HepG2 (cell line): ENCODE results near the gene CHCHD1. TPM values are rescaled to one million over a fixed set of nuclear protein-coding genes. Genes with fewer than 3 reads are reported as not detected.

Source experiments
- ARNT2 ChIP-seq: sonication (generic); formaldehyde crosslinking; IDR thresholded peaks from 2 replicates; pipeline ENCODE4 v1.8.0; 2022; ENCODE audit warnings: mild to moderate bottlenecking, low read depth, missing genetic modification reagents, moderate library complexity
- ETV5 ChIP-seq: IDR thresholded peaks from 2 replicates; pipeline ENCODE4 v1.6.1; 2018; ENCODE audit warnings: missing biosample characterization, missing genetic modification reagents, inconsistent platforms, borderline replicate concordance
- GTF2F1 ChIP-seq: fragments of 150-350 bp; IDR thresholded peaks from 2 replicates; pipeline ENCODE4 v1.6.1; 2014; ENCODE audit warnings: low read length
- MEF2D ChIP-seq: sonication (generic); formaldehyde crosslinking; IDR thresholded peaks from 2 replicates; pipeline ENCODE4 v1.5.1; 2020; ENCODE audit warnings: mild to moderate bottlenecking, missing genetic modification reagents
- NCOA2 ChIP-seq: sonication (generic); formaldehyde crosslinking; IDR thresholded peaks from 2 replicates; pipeline ENCODE4 v1.8.0; 2022; ENCODE audit warnings: inconsistent platforms
- NFYC ChIP-seq: IDR thresholded peaks from 2 replicates; pipeline ENCODE4 v1.6.1; 2016; ENCODE audit warnings: missing genetic modification reagents, missing compliant biosample characterization
- POGZ ChIP-seq: sonication (generic); formaldehyde crosslinking; IDR thresholded peaks from 2 replicates; pipeline ENCODE4 v1.4.0; 2020; ENCODE audit warnings: mild to moderate bottlenecking, missing genetic modification reagents
- SRF ChIP-seq: IDR thresholded peaks from 2 replicates; pipeline ENCODE4 v1.6.1; 2011; ENCODE audit warnings: mild to moderate bottlenecking, low read depth, low read length, moderate library complexity
- SRY ChIP-seq: sonication (generic); formaldehyde crosslinking; IDR thresholded peaks from 2 replicates; pipeline ENCODE4 v1.8.0; 2022; ENCODE audit warnings: mild to moderate bottlenecking, missing genetic modification reagents
- ZNF160 ChIP-seq: sonication (generic); formaldehyde crosslinking; IDR thresholded peaks from 2 replicates; pipeline ENCODE4 v1.8.0; 2022; ENCODE audit warnings: mild to moderate bottlenecking, inconsistent platforms, missing genetic modification reagents
- ZNF550 ChIP-seq: sonication (generic); formaldehyde crosslinking; IDR thresholded peaks from 2 replicates; pipeline ENCODE4 v1.4.0; 2020; ENCODE audit warnings: mild to moderate bottlenecking, missing genetic modification reagents, borderline replicate concordance
- ZNF709 ChIP-seq: sonication (generic); formaldehyde crosslinking; IDR thresholded peaks from 2 replicates; pipeline ENCODE4 v1.5.0; 2020; ENCODE audit warnings: mild to moderate bottlenecking, missing genetic modification reagents
- ZNF850 ChIP-seq: sonication (generic); formaldehyde crosslinking; conservative IDR thresholded peaks from 2 replicates; pipeline ENCODE4 v1.9.0; 2021; ENCODE audit warnings: mild to moderate bottlenecking, missing genetic modification reagents
- polyA plus RNA-seq, 8 experiments: library from polyadenylated mRNA; depleted of rRNA in 3 of 8; stranded (reverse) in 7 of 8; unstranded in 1 of 8; fragments of >200 nt; fragmentation: Illumina TruSeq in 4 of 8; extraction: Trizol in 4 of 8; gene quantifications; 2 replicates each; pipeline versions ENCODE4 v1.2.1 to v1.2.3, GENCODE V29; 2011 to 2016; ENCODE audit warnings: low read depth in 4 of 8, missing spikeins in 1 of 8, mixed read lengths in 1 of 8; ENCODE audit not compliant: insufficient read depth in 1 of 8
- total RNA-seq, 5 experiments: library from RNA; depleted of rRNA; stranded (reverse); fragments of >200 nt; fragmentation: Illumina TruSeq; extraction: Trizol; gene quantifications; 2 replicates each; pipeline ENCODE4 v1.2.3, GENCODE V29; 2016; ENCODE audit warnings: low read depth in 1 of 5
- TF ChIP-seq, protein P1 (sequence below): sonication (generic); formaldehyde crosslinking; IDR thresholded peaks from 2 replicates; pipeline ENCODE4 v1.5.0; 2020; ENCODE audit warnings: mild to moderate bottlenecking, missing genetic modification reagents, borderline replicate concordance
- TF ChIP-seq, protein P2 (sequence below): IDR thresholded peaks from 2 replicates; pipeline ENCODE4 v1.6.1; 2018; ENCODE audit warnings: missing genetic modification reagents, mild to moderate bottlenecking, missing compliant biosample characterization
- TF ChIP-seq, protein P3 (sequence below): sonication (generic); formaldehyde crosslinking; IDR thresholded peaks from 2 replicates; pipeline ENCODE4 v1.4.0; 2020; ENCODE audit warnings: missing genetic modification reagents
- TF ChIP-seq, protein P4 (sequence below): sonication (generic); formaldehyde crosslinking; IDR thresholded peaks from 2 replicates; pipeline ENCODE4 v1.9.0; 2022; ENCODE audit warnings: missing genetic modification reagents, mild to moderate bottlenecking, borderline replicate concordance

The CHCHD1 gene
- total and polyA plus RNA-seq, 2 of the 13 experiments (the other 11 are each of a cell fraction or from before 2014, with no cell fraction given): 36.9 to 71.2 TPM

DNA sequence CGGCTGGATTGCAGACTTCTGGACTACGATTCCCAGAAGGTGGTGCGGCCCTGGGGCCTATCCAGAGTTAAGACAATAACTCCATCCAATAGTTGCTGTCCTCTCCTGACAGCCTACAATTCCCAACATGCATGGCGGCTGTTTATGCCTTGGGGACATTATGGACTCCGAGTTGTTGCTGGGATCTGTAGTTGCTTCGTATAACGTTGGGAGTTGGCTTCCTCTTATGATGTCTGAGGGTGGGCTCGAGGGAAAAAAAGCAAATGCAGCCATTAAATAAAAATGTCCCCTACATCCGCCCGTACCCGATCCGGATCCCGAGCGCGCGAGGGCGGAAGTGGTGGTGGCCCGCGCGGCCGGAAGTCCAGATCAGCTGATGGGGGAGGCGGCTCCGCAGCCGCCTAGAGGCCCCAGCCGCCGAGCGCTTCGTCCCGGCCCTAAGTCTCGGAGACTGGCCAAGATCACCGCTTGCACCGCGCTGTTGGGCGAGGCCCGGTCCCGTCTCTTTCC lies 3.4 kb downstream of the CHCHD1 start, which contains the start of gene ZSWIM8 (continued):
- TF ChIP-seq, protein P1, sequence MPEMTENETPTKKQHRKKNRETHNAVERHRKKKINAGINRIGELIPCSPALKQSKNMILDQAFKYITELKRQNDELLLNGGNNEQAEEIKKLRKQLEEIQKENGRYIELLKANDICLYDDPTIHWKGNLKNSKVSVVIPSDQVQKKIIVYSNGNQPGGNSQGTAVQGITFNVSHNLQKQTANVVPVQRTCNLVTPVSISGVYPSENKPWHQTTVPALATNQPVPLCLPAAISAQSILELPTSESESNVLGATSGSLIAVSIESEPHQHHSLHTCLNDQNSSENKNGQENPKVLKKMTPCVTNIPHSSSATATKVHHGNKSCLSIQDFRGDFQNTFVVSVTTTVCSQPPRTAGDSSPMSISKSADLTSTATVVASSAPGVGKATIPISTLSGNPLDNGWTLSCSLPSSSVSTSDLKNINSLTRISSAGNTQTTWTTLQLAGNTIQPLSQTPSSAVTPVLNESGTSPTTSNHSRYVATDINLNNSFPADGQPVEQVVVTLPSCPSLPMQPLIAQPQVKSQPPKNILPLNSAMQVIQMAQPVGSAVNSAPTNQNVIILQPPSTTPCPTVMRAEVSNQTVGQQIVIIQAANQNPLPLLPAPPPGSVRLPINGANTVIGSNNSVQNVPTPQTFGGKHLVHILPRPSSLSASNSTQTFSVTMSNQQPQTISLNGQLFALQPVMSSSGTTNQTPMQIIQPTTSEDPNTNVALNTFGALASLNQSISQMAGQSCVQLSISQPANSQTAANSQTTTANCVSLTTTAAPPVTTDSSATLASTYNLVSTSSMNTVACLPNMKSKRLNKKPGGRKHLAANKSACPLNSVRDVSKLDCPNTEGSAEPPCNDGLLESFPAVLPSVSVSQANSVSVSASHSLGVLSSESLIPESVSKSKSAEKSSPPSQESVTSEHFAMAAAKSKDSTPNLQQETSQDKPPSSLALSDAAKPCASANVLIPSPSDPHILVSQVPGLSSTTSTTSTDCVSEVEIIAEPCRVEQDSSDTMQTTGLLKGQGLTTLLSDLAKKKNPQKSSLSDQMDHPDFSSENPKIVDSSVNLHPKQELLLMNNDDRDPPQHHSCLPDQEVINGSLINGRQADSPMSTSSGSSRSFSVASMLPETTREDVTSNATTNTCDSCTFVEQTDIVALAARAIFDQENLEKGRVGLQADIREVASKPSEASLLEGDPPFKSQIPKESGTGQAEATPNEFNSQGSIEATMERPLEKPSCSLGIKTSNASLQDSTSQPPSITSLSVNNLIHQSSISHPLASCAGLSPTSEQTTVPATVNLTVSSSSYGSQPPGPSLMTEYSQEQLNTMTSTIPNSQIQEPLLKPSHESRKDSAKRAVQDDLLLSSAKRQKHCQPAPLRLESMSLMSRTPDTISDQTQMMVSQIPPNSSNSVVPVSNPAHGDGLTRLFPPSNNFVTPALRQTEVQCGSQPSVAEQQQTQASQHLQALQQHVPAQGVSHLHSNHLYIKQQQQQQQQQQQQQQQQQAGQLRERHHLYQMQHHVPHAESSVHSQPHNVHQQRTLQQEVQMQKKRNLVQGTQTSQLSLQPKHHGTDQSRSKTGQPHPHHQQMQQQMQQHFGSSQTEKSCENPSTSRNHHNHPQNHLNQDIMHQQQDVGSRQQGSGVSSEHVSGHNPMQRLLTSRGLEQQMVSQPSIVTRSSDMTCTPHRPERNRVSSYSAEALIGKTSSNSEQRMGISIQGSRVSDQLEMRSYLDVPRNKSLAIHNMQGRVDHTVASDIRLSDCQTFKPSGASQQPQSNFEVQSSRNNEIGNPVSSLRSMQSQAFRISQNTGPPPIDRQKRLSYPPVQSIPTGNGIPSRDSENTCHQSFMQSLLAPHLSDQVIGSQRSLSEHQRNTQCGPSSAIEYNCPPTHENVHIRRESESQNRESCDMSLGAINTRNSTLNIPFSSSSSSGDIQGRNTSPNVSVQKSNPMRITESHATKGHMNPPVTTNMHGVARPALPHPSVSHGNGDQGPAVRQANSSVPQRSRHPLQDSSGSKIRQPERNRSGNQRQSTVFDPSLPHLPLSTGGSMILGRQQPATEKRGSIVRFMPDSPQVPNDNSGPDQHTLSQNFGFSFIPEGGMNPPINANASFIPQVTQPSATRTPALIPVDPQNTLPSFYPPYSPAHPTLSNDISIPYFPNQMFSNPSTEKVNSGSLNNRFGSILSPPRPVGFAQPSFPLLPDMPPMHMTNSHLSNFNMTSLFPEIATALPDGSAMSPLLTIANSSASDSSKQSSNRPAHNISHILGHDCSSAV (CRISPR knock-in tag): no peak
- peak; percentile 60; the same call in 1 of the 2 replicates for TF ChIP-seq POGZ (CRISPR knock-in tag)
- TF ChIP-seq ZNF160 (CRISPR knock-in tag): 0 out of 2 replicates have a peak, but pooled peaks have one; percentile 21
- TF ChIP-seq ARNT2 (CRISPR knock-in tag): no peak
- TF ChIP-seq NFYC: peak; percentile 92
- TF ChIP-seq, protein P2, sequence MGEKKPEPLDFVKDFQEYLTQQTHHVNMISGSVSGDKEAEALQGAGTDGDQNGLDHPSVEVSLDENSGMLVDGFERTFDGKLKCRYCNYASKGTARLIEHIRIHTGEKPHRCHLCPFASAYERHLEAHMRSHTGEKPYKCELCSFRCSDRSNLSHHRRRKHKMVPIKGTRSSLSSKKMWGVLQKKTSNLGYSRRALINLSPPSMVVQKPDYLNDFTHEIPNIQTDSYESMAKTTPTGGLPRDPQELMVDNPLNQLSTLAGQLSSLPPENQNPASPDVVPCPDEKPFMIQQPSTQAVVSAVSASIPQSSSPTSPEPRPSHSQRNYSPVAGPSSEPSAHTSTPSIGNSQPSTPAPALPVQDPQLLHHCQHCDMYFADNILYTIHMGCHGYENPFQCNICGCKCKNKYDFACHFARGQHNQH (CRISPR knock-in tag): no peak
- no peak for TF ChIP-seq ZNF550 (CRISPR knock-in tag)
- TF ChIP-seq ETV5 (CRISPR knock-in tag): peak; percentile 43
- TF ChIP-seq, protein P3, sequence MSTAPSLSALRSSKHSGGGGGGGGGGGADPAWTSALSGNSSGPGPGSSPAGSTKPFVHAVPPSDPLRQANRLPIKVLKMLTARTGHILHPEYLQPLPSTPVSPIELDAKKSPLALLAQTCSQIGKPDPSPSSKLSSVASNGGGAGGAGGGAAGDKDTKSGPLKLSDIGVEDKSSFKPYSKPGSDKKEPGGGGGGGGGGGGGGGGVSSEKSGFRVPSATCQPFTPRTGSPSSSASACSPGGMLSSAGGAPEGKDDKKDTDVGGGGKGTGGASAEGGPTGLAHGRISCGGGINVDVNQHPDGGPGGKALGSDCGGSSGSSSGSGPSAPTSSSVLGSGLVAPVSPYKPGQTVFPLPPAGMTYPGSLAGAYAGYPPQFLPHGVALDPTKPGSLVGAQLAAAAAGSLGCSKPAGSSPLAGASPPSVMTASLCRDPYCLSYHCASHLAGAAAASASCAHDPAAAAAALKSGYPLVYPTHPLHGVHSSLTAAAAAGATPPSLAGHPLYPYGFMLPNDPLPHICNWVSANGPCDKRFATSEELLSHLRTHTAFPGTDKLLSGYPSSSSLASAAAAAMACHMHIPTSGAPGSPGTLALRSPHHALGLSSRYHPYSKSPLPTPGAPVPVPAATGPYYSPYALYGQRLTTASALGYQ: no peak
- TF ChIP-seq NCOA2 (CRISPR knock-in tag): no peak
- no peak for TF ChIP-seq ZNF709 (CRISPR knock-in tag)
- no peak for TF ChIP-seq GTF2F1
- no peak for TF ChIP-seq SRF
- TF ChIP-seq MEF2D (CRISPR knock-in tag): no peak
- TF ChIP-seq ZNF850 (CRISPR knock-in tag): 0 out of 2 replicates have a peak, but pooled peaks have one; percentile 83
- TF ChIP-seq, protein P4, sequence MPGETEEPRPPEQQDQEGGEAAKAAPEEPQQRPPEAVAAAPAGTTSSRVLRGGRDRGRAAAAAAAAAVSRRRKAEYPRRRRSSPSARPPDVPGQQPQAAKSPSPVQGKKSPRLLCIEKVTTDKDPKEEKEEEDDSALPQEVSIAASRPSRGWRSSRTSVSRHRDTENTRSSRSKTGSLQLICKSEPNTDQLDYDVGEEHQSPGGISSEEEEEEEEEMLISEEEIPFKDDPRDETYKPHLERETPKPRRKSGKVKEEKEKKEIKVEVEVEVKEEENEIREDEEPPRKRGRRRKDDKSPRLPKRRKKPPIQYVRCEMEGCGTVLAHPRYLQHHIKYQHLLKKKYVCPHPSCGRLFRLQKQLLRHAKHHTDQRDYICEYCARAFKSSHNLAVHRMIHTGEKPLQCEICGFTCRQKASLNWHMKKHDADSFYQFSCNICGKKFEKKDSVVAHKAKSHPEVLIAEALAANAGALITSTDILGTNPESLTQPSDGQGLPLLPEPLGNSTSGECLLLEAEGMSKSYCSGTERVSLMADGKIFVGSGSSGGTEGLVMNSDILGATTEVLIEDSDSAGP (CRISPR knock-in tag): no peak
- no peak for TF ChIP-seq SRY (CRISPR knock-in tag)
